ENCODE data around the gene TOB1.
"Not testable (repeated sequence)": the region's sequence is repeated elsewhere in the genome, so short reads cannot be mapped to it uniquely, and the experiment has no call there.

Gene TOB1

GRCh38 chr17:50867363-50868139 lies 1.4 kb upstream of the TOB1 start:
- peak; percentile 94 for DNase-seq

- peak; percentile 73 for DNase-seq
These were observed 802 bp upstream of the TOB1 start for GRCh38 chr17:50866950-50867362.

- no peak for DNase-seq
These were observed 290 bp downstream of the TOB1 start for GRCh38 chr17:50865868-50866260.

GRCh38 chr17:50865060-50865867 lies 890 bp downstream of the TOB1 start:
- peak; percentile 30 for DNase-seq

GRCh38 chr17:50864747-50865059 lies 1.5 kb downstream of the TOB1 start:
- DNase-seq, result no peak

- DNase-seq, result no peak
These were observed 2.2 kb downstream of the TOB1 start for GRCh38 chr17:50863931-50864330.

GRCh38 chr17:50863221-50863843 lies 2.8 kb downstream of the TOB1 start:
- peak; percentile 34 for DNase-seq

- no peak for DNase-seq
These were observed 4.2 kb downstream of the TOB1 start for GRCh38 chr17:50861822-50862528.

- DNase-seq, result no peak
These were observed 4.8 kb downstream of the TOB1 start for GRCh38 chr17:50861334-50861676.

- DNase-seq, result not testable (repeated sequence)
These were observed 6.4 kb downstream of the TOB1 start for GRCh38 chr17:50859727-50860126.

- DNase-seq, result no peak
These were observed 7.5 kb downstream of the TOB1 start for GRCh38 chr17:50858486-50859225.

- no peak for DNase-seq
These were observed 9.7 kb downstream of the TOB1 start for GRCh38 chr17:50856431-50856830.

- no peak for DNase-seq
These were observed 10.3 kb downstream of the TOB1 start for GRCh38 chr17:50855708-50856330.

- no peak for DNase-seq
These were observed 12.4 kb downstream of the TOB1 start for GRCh38 chr17:50853781-50854180.

GRCh38 chr17:50853015-50853615 lies 13.0 kb downstream of the TOB1 start:
- no peak for DNase-seq

- DNase-seq, result no peak
These were observed 15.5 kb downstream of the TOB1 start for GRCh38 chr17:50850640-50851039.

- DNase-seq, result peak; percentile 54
These were observed 17.4 kb downstream of the TOB1 start for GRCh38 chr17:50848711-50849110.

- no peak for DNase-seq
These were observed 18.1 kb downstream of the TOB1 start for GRCh38 chr17:50848039-50848438.

- no peak for DNase-seq
These were observed 18.6 kb downstream of the TOB1 start for GRCh38 chr17:50847566-50847965.

- DNase-seq, result no peak
These were observed 20.7 kb downstream of the TOB1 start for GRCh38 chr17:50845240-50846147.

Data from MV-4-11 (cell line).